IMR-90 (cell line): ENCODE measurements around the gene PRL.

ENCODE experiments used
- CTCF ChIP-seq: conservative IDR thresholded peaks from 2 replicates; pipeline ENCODE4 v1.5.1; 2012; ENCODE audit warnings: mild to moderate bottlenecking, low read depth, low read length, improper control_type of control experiment
- FOS ChIP-seq: fragments of 150-350 bp; IDR thresholded peaks from 2 replicates; pipeline ENCODE4 v1.6.1; 2016; ENCODE audit warnings: low read depth, low read length
- MAZ ChIP-seq: IDR thresholded peaks from 2 replicates; pipeline ENCODE4 v1.6.1; 2012; ENCODE audit warnings: low read depth, mild to moderate bottlenecking, low read length, improper control_type of control experiment, moderate library complexity, borderline replicate concordance
- POLR2A ChIP-seq: IDR thresholded peaks from 2 replicates; pipeline ENCODE4 v1.6.1; 2012; ENCODE audit warnings: mild to moderate bottlenecking, low read depth, low read length
- RAD21 ChIP-seq: IDR thresholded peaks from 2 replicates; pipeline ENCODE4 v1.6.1; 2012; ENCODE audit warnings: low read length, improper control_type of control experiment
- RFX5 ChIP-seq: IDR thresholded peaks from 2 replicates; pipeline ENCODE4 v1.8.0; 2012; ENCODE audit warnings: low read depth, mild to moderate bottlenecking, low read length, moderate library complexity
- SMC3 ChIP-seq: fragments of 150-350 bp; IDR thresholded peaks from 2 replicates; pipeline ENCODE4 v1.6.1; 2016; ENCODE audit warnings: low read depth, mild to moderate bottlenecking, antibody characterized with exemption, low read length, moderate library complexity
- TF ChIP-seq, protein P1 (sequence below): fragments of 150-350 bp; IDR thresholded peaks from 2 replicates; pipeline ENCODE4 v1.6.1; 2016; ENCODE audit warnings: low read depth, mild to moderate bottlenecking, low read length, moderate library complexity, borderline replicate concordance
- TF ChIP-seq, protein P2 (sequence below): fragments of 150-350 bp; IDR thresholded peaks from 2 replicates; pipeline ENCODE4 v1.6.1; 2017; ENCODE audit warnings: mild to moderate bottlenecking, antibody characterized with exemption, low read length, low read depth

- TF ChIP-seq CTCF (no peak), SMC3 (no peak), POLR2A (no peak), RFX5 (no peak), MAZ (no peak), FOS (no peak), RAD21 (no peak)
- TF ChIP-seq, protein P1, sequence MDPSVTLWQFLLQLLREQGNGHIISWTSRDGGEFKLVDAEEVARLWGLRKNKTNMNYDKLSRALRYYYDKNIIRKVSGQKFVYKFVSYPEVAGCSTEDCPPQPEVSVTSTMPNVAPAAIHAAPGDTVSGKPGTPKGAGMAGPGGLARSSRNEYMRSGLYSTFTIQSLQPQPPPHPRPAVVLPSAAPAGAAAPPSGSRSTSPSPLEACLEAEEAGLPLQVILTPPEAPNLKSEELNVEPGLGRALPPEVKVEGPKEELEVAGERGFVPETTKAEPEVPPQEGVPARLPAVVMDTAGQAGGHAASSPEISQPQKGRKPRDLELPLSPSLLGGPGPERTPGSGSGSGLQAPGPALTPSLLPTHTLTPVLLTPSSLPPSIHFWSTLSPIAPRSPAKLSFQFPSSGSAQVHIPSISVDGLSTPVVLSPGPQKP, result no peak
- TF ChIP-seq, protein P2, sequence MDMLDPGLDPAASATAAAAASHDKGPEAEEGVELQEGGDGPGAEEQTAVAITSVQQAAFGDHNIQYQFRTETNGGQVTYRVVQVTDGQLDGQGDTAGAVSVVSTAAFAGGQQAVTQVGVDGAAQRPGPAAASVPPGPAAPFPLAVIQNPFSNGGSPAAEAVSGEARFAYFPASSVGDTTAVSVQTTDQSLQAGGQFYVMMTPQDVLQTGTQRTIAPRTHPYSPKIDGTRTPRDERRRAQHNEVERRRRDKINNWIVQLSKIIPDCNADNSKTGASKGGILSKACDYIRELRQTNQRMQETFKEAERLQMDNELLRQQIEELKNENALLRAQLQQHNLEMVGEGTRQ, result no peak
These were observed 1.6 kb upstream of the PRL start for GRCh38 chr6:22298475-22298890.
